ENCODE results near the gene TIGD1.

DNA sequence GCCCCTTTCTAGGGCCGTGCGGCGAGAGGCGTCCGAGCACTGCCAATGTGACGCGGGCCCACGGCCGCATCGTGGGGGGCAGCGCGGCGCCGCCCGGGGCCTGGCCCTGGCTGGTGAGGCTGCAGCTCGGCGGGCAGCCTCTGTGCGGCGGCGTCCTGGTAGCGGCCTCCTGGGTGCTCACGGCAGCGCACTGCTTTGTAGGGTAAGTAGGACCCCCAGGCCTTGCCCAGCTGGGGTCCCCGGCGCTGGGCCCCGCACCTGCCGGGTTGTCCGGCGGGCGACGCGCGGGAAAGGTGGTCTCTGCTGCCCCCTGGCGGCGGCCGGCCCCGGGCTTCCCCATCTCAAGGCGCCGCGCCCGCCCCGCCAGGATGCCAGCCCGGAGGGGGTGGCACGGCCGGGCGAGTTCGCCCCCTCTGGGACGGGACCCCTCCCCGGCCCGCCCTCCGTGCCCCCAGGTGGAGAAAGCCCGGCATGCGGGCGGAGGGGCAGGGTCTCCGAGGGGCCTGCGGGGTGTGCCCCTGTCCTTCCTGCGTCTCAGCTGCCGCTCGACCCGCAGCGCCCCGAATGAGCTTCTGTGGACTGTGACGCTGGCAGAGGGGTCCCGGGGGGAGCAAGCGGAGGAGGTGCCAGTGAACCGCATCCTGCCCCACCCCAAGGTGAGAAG is 28.3 kb downstream of the TIGD1 start:
- TF ChIP-seq, protein P1, sequence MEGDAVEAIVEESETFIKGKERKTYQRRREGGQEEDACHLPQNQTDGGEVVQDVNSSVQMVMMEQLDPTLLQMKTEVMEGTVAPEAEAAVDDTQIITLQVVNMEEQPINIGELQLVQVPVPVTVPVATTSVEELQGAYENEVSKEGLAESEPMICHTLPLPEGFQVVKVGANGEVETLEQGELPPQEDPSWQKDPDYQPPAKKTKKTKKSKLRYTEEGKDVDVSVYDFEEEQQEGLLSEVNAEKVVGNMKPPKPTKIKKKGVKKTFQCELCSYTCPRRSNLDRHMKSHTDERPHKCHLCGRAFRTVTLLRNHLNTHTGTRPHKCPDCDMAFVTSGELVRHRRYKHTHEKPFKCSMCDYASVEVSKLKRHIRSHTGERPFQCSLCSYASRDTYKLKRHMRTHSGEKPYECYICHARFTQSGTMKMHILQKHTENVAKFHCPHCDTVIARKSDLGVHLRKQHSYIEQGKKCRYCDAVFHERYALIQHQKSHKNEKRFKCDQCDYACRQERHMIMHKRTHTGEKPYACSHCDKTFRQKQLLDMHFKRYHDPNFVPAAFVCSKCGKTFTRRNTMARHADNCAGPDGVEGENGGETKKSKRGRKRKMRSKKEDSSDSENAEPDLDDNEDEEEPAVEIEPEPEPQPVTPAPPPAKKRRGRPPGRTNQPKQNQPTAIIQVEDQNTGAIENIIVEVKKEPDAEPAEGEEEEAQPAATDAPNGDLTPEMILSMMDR (IDR thresholded peaks at IDR 0.05): peak; percentile 65 to 91 (median 90)
- TF ChIP-seq POLR2AphosphoS5 (IDR thresholded peaks at IDR 0.05; ENCODE audit: insufficient read depth in 1 of 2, low read depth in 1 of 2) (no peak), POLR2A (IDR thresholded peaks at IDR 0.05) (no peak)
